Measurements from ENCODE around the gene HOXD1. TPM values are rescaled to one million over a fixed set of nuclear protein-coding genes. Genes with fewer than 3 reads are reported as not detected.

HOXD1 gene
- polyA plus RNA-seq, 1 donor, result 2.6 TPM

DNA sequence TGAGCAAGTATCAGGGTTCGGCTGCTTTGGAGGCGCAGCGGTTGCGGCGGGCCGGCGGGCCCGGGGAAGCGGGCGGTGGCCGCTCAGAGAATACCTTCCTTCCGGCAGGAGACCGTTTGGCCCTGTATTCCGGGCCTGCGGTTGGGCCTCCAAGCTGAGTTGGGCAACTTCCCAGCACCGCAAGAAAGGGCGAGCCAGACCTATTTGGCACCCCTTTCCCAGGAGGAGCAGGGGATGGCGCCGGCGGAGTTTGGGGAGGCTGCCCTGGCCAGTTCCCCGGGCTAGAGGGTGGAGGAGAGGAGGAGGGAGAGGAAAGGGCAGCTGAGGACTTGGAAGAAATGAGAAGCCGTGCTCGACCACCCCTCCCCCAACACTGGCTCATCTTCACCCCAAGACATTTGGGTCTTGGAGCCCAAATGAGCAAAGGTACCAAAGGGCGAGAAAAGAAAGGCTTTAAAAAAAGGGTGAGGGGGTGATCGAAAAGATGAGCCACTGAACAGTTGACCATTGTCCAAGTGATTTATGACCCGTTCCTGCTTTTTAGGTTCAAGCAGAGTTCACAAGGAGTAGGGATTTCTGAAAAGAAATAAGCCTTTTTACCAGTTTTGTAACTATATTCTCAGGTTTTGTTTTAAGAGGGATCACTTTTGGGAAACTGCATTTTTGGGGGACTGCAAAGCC lies 23.0 kb upstream of the HOXD1 start:
- no peak for DNase-seq (ENCODE audit: low read depth)

GRCh38 chr2:176166272-176166671 lies 22.2 kb upstream of the HOXD1 start:
- no peak for DNase-seq (ENCODE audit: low read depth)

DNA sequence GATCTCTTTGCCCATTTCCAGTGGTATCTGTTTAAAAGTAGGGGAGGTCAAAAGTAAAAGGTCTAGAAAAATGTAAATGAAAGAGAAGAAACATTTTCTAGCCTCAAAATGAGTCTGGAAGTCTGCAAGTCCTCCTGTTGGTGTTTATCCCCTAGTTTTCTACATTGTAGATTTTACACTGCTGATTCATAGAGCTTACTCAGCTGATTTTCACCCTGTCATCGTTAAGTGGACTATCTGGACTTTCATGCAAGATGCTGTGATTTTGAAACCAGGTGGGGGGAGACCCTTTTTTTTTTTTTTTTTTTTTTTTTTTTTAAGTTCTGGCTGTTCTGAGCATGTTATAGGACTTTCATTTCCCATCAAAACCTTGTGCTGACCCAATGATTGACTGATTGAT lies 21.1 kb upstream of the HOXD1 start:
- no peak for DNase-seq (ENCODE audit: low read depth)

GRCh38 chr2:176169181-176169580 lies 19.3 kb upstream of the HOXD1 start:
- DNase-seq (ENCODE audit: low read depth), result no peak

GRCh38 chr2:176169711-176170110 lies 18.8 kb upstream of the HOXD1 start:
- no peak for DNase-seq (ENCODE audit: low read depth)

- no peak for DNase-seq (ENCODE audit: low read depth)
These were observed 17.7 kb upstream of the HOXD1 start for GRCh38 chr2:176170602-176171305.

GRCh38 chr2:176171351-176172006 lies 17.0 kb upstream of the HOXD1 start:
- no peak for DNase-seq (ENCODE audit: low read depth)

- DNase-seq (ENCODE audit: low read depth), result no peak
These were observed 16.2 kb upstream of the HOXD1 start for GRCh38 chr2:176172007-176172894.

DNA sequence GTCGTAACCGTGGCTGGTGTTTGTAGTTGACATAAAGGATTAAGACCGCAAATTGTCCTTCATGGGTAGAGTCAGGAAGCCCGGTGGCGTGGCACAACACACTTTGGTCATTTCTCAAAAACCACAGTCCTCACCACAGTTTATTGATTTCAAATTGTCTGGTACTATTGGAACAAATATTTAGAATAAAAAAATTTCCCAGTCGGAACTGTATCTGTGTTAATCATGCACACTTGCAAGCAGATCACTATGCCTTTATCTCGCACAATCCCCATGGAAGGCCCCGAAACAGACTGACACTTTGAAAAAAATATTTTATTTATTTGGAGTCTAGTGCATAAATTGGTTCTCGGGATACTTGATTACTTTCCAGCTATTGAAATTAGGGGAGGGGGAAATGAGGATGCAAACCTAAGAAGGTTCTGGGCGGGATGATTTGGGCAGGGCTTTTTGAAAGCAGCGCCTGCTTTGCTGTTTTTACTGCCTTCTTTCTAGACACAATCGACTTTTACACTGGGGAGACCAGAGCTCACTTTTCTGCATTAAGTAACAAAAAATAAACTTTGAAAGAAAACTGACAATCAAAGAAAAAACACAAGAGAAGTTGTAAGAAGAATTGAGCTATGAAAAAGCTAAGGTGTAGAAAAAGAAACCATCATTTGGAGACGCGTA lies 15.4 kb upstream of the HOXD1 start:
- no peak for DNase-seq (ENCODE audit: low read depth)

GRCh38 chr2:176173567-176174381 lies 14.7 kb upstream of the HOXD1 start:
- no peak for DNase-seq (ENCODE audit: low read depth)

DNA sequence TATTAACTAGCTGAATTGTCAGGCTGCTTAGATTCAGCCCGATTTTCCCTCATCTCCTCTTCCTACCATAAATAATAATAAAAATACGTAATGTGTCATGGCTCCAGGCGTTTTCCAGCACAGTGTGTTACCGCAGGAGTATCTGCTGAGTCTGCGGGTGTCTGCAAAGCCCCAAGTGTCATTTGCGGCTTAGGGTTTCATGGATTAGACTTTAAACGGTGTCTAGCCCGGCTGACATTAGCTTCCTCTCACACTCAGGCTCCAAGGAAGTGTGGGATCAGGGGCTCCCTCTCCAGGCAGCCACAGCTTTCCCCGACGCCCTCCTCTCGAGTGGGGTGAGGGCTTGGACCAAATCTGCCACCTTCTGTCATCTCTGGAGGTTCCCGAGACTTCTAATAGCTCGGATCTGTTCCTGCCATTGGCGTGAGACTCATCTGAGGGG lies 14.1 kb upstream of the HOXD1 start:
- no peak for DNase-seq (ENCODE audit: low read depth)

GRCh38 chr2:176174824-176175708 lies 13.4 kb upstream of the HOXD1 start:
- DNase-seq (ENCODE audit: low read depth), result no peak

GRCh38 chr2:176175709-176176607 lies 12.5 kb upstream of the HOXD1 start:
- no peak for DNase-seq (ENCODE audit: low read depth)

DNA sequence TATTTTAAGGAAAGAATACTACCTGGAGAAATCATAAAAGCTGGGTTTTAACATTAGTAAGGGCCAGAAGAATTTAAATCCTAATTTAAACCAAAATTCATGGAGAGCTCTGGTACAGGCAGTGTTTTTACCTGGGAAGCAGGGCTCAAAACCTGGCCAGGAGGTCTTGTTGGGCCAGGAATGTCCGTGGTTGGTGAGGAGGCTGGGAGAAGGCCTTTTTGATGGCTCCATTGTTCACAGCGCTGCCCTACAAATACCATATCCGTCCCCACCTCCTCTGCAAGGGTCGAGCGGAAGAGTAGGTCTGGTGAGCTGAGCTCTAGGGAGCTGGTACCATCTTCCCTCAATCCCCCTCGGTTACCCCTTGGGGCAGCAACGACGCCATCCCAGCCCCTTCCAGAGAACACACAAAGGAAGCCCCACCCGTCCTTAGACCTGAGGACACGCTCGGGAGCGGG lies 10.9 kb upstream of the HOXD1 start:
- DNase-seq (ENCODE audit: low read depth), result no peak

- no peak for DNase-seq (ENCODE audit: low read depth)
These were observed 10.3 kb upstream of the HOXD1 start for GRCh38 chr2:176178038-176178756.

- DNase-seq (ENCODE audit: low read depth), result no peak
These were observed 9.6 kb upstream of the HOXD1 start for GRCh38 chr2:176178757-176179295.

DNA sequence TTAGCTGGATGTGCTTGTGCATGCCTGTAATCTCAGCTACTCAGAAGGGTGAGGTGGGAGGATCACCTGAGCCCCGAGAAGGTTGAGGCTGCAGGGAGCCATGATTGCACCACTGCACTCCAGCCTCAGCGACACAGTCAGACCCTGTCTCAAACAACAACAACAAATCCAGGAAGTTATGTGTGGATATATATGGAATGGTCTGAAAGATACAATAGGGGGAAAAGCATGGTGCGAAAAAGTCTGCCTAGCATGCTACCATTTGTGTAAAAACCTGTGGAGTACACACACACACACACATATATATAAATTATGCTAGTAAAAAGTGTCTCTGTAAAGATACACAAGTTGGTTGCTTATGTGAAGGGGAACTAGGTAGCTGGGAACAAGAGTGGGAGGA lies 6.9 kb upstream of the HOXD1 start:
- no peak for DNase-seq (ENCODE audit: low read depth)

Data from forelimb muscle (tissue), 1 donor.